ENCODE results near the gene OR2AJ1.

OR2AJ1 gene

GRCh38 chr1:247953408-247953807 is 28.7 kb downstream of the OR2AJ1 start:
- no peak overlapping the region for H2AFZ ChIP-seq (ENCODE audit: low read depth, low read length)
- H3K4me2 ChIP-seq (ENCODE audit: insufficient read depth, low read length) = no peak overlapping the region
- no peak overlapping the region for H3K9ac ChIP-seq (ENCODE audit: low read depth, low read length)
- ATAC-seq (ENCODE audit: insufficient read depth, low read depth) = no peak
- no peaks in the 10 kb centered on the region for H4K20me1 ChIP-seq (ENCODE audit: insufficient read depth, low read length)
- TF ChIP-seq CTCF (IDR thresholded peaks at IDR 0.05; ENCODE audit: borderline replicate concordance, extremely low read depth, low read length, poor library complexity, severe bottlenecking) (no peak), EZH2 (IDR thresholded peaks at IDR 0.05; ENCODE audit: borderline replicate concordance, low read depth, low read length, severe bottlenecking) (no peak)
- no peaks in the 10 kb centered on the region for H3K36me3 ChIP-seq (ENCODE audit: insufficient read depth, low read length)
- no peak for DNase-seq
- no peaks in the 10 kb centered on the region for H3K79me2 ChIP-seq (ENCODE audit: insufficient read depth, low read length)
- H3K27me3 ChIP-seq (ENCODE audit: insufficient read depth, low read length, poor library complexity) = no peaks in the 10 kb centered on the region
- H3K9me3 ChIP-seq (ENCODE audit: insufficient read depth, low read length, severe bottlenecking) = no peaks in the 10 kb centered on the region
- H3K4me1 ChIP-seq (ENCODE audit: insufficient read depth, low read length) = no peaks in the 10 kb centered on the region
- H3K4me3 ChIP-seq (ENCODE audit: low read depth in 1 of 2, low read length in 2 of 2) = no peak overlapping the region
- H3K27ac ChIP-seq (ENCODE audit: low read length) = no peak overlapping the region

- H4K20me1 ChIP-seq (ENCODE audit: insufficient read depth, low read length) = no peaks in the 10 kb centered on the region
- DNase-seq (no peak), ATAC-seq (ENCODE audit: insufficient read depth, low read depth) (no peak)
- H3K27ac ChIP-seq (ENCODE audit: low read length) = no peak overlapping the region
- H3K27me3 ChIP-seq (ENCODE audit: insufficient read depth, low read length, poor library complexity) = no peaks in the 10 kb centered on the region
- no peak overlapping the region for H3K9ac ChIP-seq (ENCODE audit: low read depth, low read length)
- H3K36me3 ChIP-seq (ENCODE audit: insufficient read depth, low read length) = no peaks in the 10 kb centered on the region
- peaks cover 6% of the 10 kb centered on the region for H3K4me1 ChIP-seq (ENCODE audit: insufficient read depth, low read length)
- no peaks in the 10 kb centered on the region for H3K79me2 ChIP-seq (ENCODE audit: insufficient read depth, low read length)
- no peak overlapping the region for H3K4me2 ChIP-seq (ENCODE audit: insufficient read depth, low read length)
- H3K9me3 ChIP-seq (ENCODE audit: insufficient read depth, low read length, severe bottlenecking) = no peaks in the 10 kb centered on the region
- TF ChIP-seq CTCF (IDR thresholded peaks at IDR 0.05; ENCODE audit: borderline replicate concordance, extremely low read depth, low read length, poor library complexity, severe bottlenecking) (no peak), EZH2 (IDR thresholded peaks at IDR 0.05; ENCODE audit: borderline replicate concordance, low read depth, low read length, severe bottlenecking) (no peak)
- no peak overlapping the region for H2AFZ ChIP-seq (ENCODE audit: low read depth, low read length)
- no peak overlapping the region for H3K4me3 ChIP-seq (ENCODE audit: low read depth in 1 of 2, low read length in 2 of 2)
These were observed 37.1 kb downstream of the OR2AJ1 start for GRCh38 chr1:247961791-247962190.

- H3K36me3 ChIP-seq (ENCODE audit: insufficient read depth, low read length) = no peaks in the 10 kb centered on the region
- peak; percentile 17 for DNase-seq
- no peak overlapping the region for H3K27ac ChIP-seq (ENCODE audit: low read length)
- H3K79me2 ChIP-seq (ENCODE audit: insufficient read depth, low read length) = no peaks in the 10 kb centered on the region
- H2AFZ ChIP-seq (ENCODE audit: low read depth, low read length) = no peak overlapping the region
- H3K4me3 ChIP-seq (ENCODE audit: low read depth in 1 of 2, low read length in 2 of 2) = no peak overlapping the region
- TF ChIP-seq CTCF (IDR thresholded peaks at IDR 0.05; ENCODE audit: borderline replicate concordance, extremely low read depth, low read length, poor library complexity, severe bottlenecking) = no peak
- H3K4me1 ChIP-seq (ENCODE audit: insufficient read depth, low read length) = peaks cover 6% of the 10 kb centered on the region
- no peak overlapping the region for H3K4me2 ChIP-seq (ENCODE audit: insufficient read depth, low read length)
- no peaks in the 10 kb centered on the region for H3K27me3 ChIP-seq (ENCODE audit: insufficient read depth, low read length, poor library complexity)
- no peaks in the 10 kb centered on the region for H3K9me3 ChIP-seq (ENCODE audit: insufficient read depth, low read length, severe bottlenecking)
- no peaks in the 10 kb centered on the region for H4K20me1 ChIP-seq (ENCODE audit: insufficient read depth, low read length)
- H3K9ac ChIP-seq (ENCODE audit: low read depth, low read length) = no peak overlapping the region
- peak; percentile 72 for ATAC-seq (ENCODE audit: insufficient read depth, low read depth)
These were observed 38.4 kb downstream of the OR2AJ1 start for GRCh38 chr1:247962911-247963588.

Data from DND-41 (cell line).